Measurements from ENCODE around the gene HK3. TPM values are rescaled to one million over a fixed set of nuclear protein-coding genes. Genes with fewer than 3 reads are reported as not detected.

HK3 gene
- total and polyA plus RNA-seq, 2 of the 8 experiments (the other 6 are each of a cell fraction or from before 2014, with no cell fraction given): not detected

DNA sequence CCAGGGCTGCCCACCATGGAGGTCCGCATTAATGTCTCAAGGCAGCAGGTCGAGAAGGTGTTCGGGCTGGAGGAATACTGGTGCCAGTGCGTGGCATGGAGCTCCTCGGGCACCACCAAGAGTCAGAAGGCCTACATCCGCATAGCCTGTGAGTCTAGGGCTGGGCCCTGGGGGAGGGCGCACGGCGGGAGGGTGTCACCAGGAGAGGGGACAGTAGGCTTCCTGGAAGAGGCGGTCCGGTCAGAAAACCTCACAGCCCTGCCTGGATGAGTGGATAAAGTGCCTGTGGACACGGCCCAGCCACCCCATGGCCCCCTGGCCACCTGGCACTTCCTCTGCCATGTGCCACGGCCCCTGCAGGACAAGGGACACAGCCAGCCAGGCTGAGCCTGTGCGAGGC lies 31.0 kb downstream of the HK3 start:
- H4K91ac ChIP-seq (replicated peaks; ENCODE audit: insufficient read length, low read length): peak overlapping the region; percentile 84
- no peak overlapping the region for H3K4me3 ChIP-seq (ENCODE audit: extremely low read depth in 1 of 4, insufficient read depth in 2 of 4, low read depth in 3 of 4, low read length in 4 of 4)
- H3K4me2 ChIP-seq (ENCODE audit: insufficient read depth in 1 of 2, low read depth in 2 of 2, low read length in 2 of 2): no peak overlapping the region
- no peak overlapping the region for H3K27ac ChIP-seq (ENCODE audit: low read depth, low read length)
- H3K9ac ChIP-seq (replicated peaks in 1 of 4; ENCODE audit: extremely low read depth in 1 of 4, low read depth in 3 of 4, low read length in 3 of 4): no peak overlapping the region
- no peak overlapping the region for H2BK12ac ChIP-seq (ENCODE audit: low read depth, low read length)
- no peaks in the 10 kb centered on the region for H3K36me3 ChIP-seq (ENCODE audit: control insufficient read depth in 2 of 4, insufficient read depth in 4 of 4, low read length in 3 of 4)
- peaks cover 3 to 28% (median 18%) of the 10 kb centered on the region in 4 experiments for H3K4me1 ChIP-seq (replicated peaks in 1 of 4; ENCODE audit: control insufficient read depth in 3 of 4, insufficient read depth in 4 of 4, low read length in 3 of 4)
- no peak overlapping the region for H2AFZ ChIP-seq (ENCODE audit: low read length)
- H3K79me2 ChIP-seq (ENCODE audit: control insufficient read depth in 1 of 2, insufficient read depth in 2 of 2, low read length in 2 of 2): no peaks in the 10 kb centered on the region
- POLR2A ChIA-PET (ENCODE audit: partially characterized antibody): no interaction called here
- no peak overlapping the region for H3K56ac ChIP-seq (replicated peaks; ENCODE audit: insufficient read length, low read depth, low read length)
- WGBS, 2 experiments (ENCODE audit: extremely low coverage in 1 of 2, insufficient coverage in 1 of 2, insufficient read length in 1 of 2, insufficient replicate concordance in 2 of 2, low coverage in 1 of 2, low lambda C conversion rate in 2 of 2, missing lambda C conversion rate in 1 of 2): 93% methylated on average over 12 of the region's 14 CpGs; no CpG with 5 or more reads in 1 of the 2 experiments
- no peak overlapping the region for H3K4ac ChIP-seq (replicated peaks; ENCODE audit: insufficient read length, low read depth, low read length)
- no peak overlapping the region for H3K23ac ChIP-seq (ENCODE audit: insufficient read length)
- peak overlapping the region; percentile 48; the same call in 1 of the 2 replicates for H2BK20ac ChIP-seq (ENCODE audit: low read length)
- no peaks in the 10 kb centered on the region for H3K9me3 ChIP-seq (ENCODE audit: insufficient read depth in 2 of 2, low read depth in 1 of 2, low read length in 1 of 2)
- no peak overlapping the region for H2BK120ac ChIP-seq (replicated peaks; ENCODE audit: low read depth, low read length)
- no peak overlapping the region for H3K14ac ChIP-seq (ENCODE audit: insufficient read length)
- CTCF ChIA-PET (ENCODE audit: partially characterized antibody): interaction anchor here (0.6 to 6.5 kb wide), 5 partner anchors 9 to 430 kb away, joined by 3 to 39 read pairs (median 5); no protein-coding TSS in a partner anchor
- no peaks in the 10 kb centered on the region for H3K27me3 ChIP-seq (replicated peaks in 1 of 4; ENCODE audit: control insufficient read depth in 3 of 4, extremely low read depth in 1 of 4, insufficient read depth in 3 of 4, low read length in 3 of 4)
- H3K79me1 ChIP-seq (ENCODE audit: low read depth, low read length): no peaks in the 10 kb centered on the region
- H2BK5ac ChIP-seq (ENCODE audit: low read depth, low read length): peak overlapping the region; percentile 76
- no peaks in the 10 kb centered on the region for H4K20me1 ChIP-seq (replicated peaks in 1 of 2; ENCODE audit: control insufficient read depth in 1 of 2, insufficient read depth in 2 of 2, low read length in 2 of 2)
- FAIRE-seq (no peak), DNase-seq (ENCODE audit: low read depth in 1 of 2, low spot score in 2 of 2) (no peak)
- H3K23me2 ChIP-seq (ENCODE audit: low read depth, low read length): no peaks in the 10 kb centered on the region
- H2BK15ac ChIP-seq (ENCODE audit: low read length): peak overlapping the region; percentile 83; the same call in 1 of the 2 replicates
- no peak overlapping the region; the same call in 1 of the 2 replicates for H3K18ac ChIP-seq (ENCODE audit: extremely low read depth, low read length)
- no peak overlapping the region for H4K5ac ChIP-seq (ENCODE audit: insufficient read length, low read depth, low read length)
- H2AK5ac ChIP-seq (ENCODE audit: low read depth, low read length): no peak overlapping the region
- no peak overlapping the region for H4K8ac ChIP-seq (ENCODE audit: extremely low read depth, insufficient read depth, low read length)
- TF ChIP-seq RFX5 (IDR thresholded peaks at IDR 0.05; ENCODE audit: borderline replicate concordance, low read depth, low read length): no peak
- TF ChIP-seq NANOG (IDR thresholded peaks at IDR 0.05; ENCODE audit: insufficient read depth, low read depth, low read length, poor library complexity, severe bottlenecking): no peak
- no peak for TF ChIP-seq CTBP2 (IDR thresholded peaks at IDR 0.05; ENCODE audit: borderline replicate concordance, insufficient read depth, insufficient read length, low read length)
- TF ChIP-seq SIN3A (conservative IDR thresholded peaks at IDR 0.05 in 1 of 2, IDR thresholded peaks at IDR 0.05 in 1 of 2; ENCODE audit: low read depth in 1 of 2, low read length in 2 of 2): no peak
- TF ChIP-seq, protein P1, sequence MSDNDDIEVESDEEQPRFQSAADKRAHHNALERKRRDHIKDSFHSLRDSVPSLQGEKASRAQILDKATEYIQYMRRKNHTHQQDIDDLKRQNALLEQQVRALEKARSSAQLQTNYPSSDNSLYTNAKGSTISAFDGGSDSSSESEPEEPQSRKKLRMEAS (IDR thresholded peaks at IDR 0.05): no peak
- TF ChIP-seq SIX5 (IDR thresholded peaks at IDR 0.05; ENCODE audit: low read depth, low read length): no peak
- no peak for TF ChIP-seq SP1 (IDR thresholded peaks at IDR 0.05; ENCODE audit: low read depth, low read length)
- TF ChIP-seq NRF1 (IDR thresholded peaks at IDR 0.05; ENCODE audit: low read depth, low read length): no peak
- no peak for TF ChIP-seq MAFK (IDR thresholded peaks at IDR 0.05; ENCODE audit: low read depth, low read length)
- no peak for TF ChIP-seq SP4 (IDR thresholded peaks at IDR 0.05; ENCODE audit: low read length)
- no peak for TF ChIP-seq PHF8 (conservative IDR thresholded peaks at IDR 0.05; ENCODE audit: low read depth, low read length)
- no peak for TF ChIP-seq BACH1 (IDR thresholded peaks at IDR 0.05; ENCODE audit: low read length)

Measured in H1 (cell line).